Left lung (tissue), 10 donors: Measurements from ENCODE around the gene U2AF1L4. TPM values are rescaled to one million over a fixed set of nuclear protein-coding genes. Genes with fewer than 3 reads are reported as not detected.

Experiments
- ATAC-seq: fragments of 200-7000 bp; cut with Tn5 transposase; one replicate; pipeline ENCODE4 v1.9.1; 2020; ENCODE audit warnings: moderate library complexity
- DNase-seq, 4 donors: peaks; one replicate each; pipeline ENCODE4 v3.0.0-alpha.2; 2013 to 2020
- H3K27ac ChIP-seq, 2 donors: fragments of 200-600 bp; sonication (generic) in 1 of 2; one replicate each; pipeline versions ENCODE4 v1.5.0 to v1.8.0; 2020 to 2021
- H3K27me3 ChIP-seq, 2 donors: fragments of 200-600 bp; sonication (generic) in 1 of 2; one replicate each; pipeline versions ENCODE4 v1.5.0 to v1.8.0; 2020 to 2021
- H3K36me3 ChIP-seq, 2 donors: fragments of 200-600 bp; sonication (generic) in 1 of 2; one replicate each; pipeline versions ENCODE4 v1.5.0 to v1.8.0; 2020 to 2021
- H3K4me1 ChIP-seq, 2 donors: fragments of 200-600 bp; one replicate each; pipeline ENCODE4 v1.8.0; 2021
- H3K4me3 ChIP-seq, 2 donors: fragments of 200-600 bp; sonication (generic) in 1 of 2; one replicate each; pipeline versions ENCODE4 v1.5.0 to v1.8.0; 2020 to 2021; ENCODE audit warnings: mild to moderate bottlenecking in 1 of 2
- H3K9me3 ChIP-seq, 2 donors: fragments of 200-600 bp; sonication (generic) in 1 of 2; one replicate each; pipeline versions ENCODE4 v1.5.0 to v1.8.0; 2020 to 2021
- intact Hi-C, 2 donors: fragments of 100-400 bp; cut with DNase I; formaldehyde crosslinking; loops; one replicate each; pipeline versions ENCODE4 v1.11.2 to v1.14.2; 2022
- polyA plus RNA-seq, 6 donors: library from polyadenylated mRNA; unstranded; fragments of 120-200 nt; gene quantifications; one replicate each; pipeline ENCODE4 v1.2.1, GENCODE V29; 2013; ENCODE audit not compliant: insufficient read length in 6 of 6
- total RNA-seq, 2 donors: library from RNA; stranded (reverse); fragmentation: NEBNext Ultra II Directional; extraction: Animal tissue kit (Norgen Biotek cat#: 25700); gene quantifications; one replicate each; pipeline ENCODE4 v1.2.1, GENCODE V29; 2021
- TF ChIP-seq, protein P1 (sequence below), 2 donors: fragments of 200-600 bp; sonication (generic) in 1 of 2; IDR thresholded peaks; one replicate each; pipeline versions ENCODE4 v1.5.0 to v1.8.0; 2021; ENCODE audit warnings: antibody characterized with exemption in 2 of 2
- donor health status: DM: no; HTN: yes; CAD: no.
- donor health status: DM: no; HTN: no; CAD: no.

The U2AF1L4 gene
- total and polyA plus RNA-seq, 8 donors: 15.2 to 20.5 (median 16.5) TPM

DNA sequence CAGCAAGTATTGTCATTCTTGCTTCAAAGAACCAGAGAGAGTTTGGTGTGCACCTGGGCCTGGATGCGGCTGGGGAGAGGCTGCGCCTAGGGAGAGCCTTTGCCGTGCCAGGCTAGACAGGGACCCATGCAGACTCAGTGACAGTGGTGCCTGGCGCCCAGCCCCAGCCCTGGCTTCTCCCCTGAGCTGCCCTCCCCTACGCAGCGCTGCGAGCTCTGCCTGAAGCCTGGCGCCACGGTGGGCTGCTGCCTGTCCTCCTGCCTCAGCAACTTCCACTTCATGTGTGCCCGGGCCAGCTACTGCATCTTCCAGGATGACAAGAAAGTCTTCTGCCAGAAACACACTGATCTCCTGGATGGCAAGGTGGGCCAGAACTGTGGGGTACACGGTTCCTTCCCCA is 15.5 kb downstream of the U2AF1L4 start:
- no peak overlapping the region for H3K4me3 ChIP-seq
- no peaks in the 10 kb centered on the region for H3K27me3 ChIP-seq
- ATAC-seq (no peak), DNase-seq (no peak)
- no peaks in the 10 kb centered on the region for H3K4me1 ChIP-seq
- TF ChIP-seq, protein P1, sequence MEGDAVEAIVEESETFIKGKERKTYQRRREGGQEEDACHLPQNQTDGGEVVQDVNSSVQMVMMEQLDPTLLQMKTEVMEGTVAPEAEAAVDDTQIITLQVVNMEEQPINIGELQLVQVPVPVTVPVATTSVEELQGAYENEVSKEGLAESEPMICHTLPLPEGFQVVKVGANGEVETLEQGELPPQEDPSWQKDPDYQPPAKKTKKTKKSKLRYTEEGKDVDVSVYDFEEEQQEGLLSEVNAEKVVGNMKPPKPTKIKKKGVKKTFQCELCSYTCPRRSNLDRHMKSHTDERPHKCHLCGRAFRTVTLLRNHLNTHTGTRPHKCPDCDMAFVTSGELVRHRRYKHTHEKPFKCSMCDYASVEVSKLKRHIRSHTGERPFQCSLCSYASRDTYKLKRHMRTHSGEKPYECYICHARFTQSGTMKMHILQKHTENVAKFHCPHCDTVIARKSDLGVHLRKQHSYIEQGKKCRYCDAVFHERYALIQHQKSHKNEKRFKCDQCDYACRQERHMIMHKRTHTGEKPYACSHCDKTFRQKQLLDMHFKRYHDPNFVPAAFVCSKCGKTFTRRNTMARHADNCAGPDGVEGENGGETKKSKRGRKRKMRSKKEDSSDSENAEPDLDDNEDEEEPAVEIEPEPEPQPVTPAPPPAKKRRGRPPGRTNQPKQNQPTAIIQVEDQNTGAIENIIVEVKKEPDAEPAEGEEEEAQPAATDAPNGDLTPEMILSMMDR (IDR thresholded peaks at IDR 0.05): no peak
- peaks cover 0 to 100% of the 10 kb centered on the region in 2 donors for H3K36me3 ChIP-seq
- H3K9me3 ChIP-seq: no peaks in the 10 kb centered on the region
- intact Hi-C loops: no loop called here
- H3K27ac ChIP-seq: no peak overlapping the region

DNA sequence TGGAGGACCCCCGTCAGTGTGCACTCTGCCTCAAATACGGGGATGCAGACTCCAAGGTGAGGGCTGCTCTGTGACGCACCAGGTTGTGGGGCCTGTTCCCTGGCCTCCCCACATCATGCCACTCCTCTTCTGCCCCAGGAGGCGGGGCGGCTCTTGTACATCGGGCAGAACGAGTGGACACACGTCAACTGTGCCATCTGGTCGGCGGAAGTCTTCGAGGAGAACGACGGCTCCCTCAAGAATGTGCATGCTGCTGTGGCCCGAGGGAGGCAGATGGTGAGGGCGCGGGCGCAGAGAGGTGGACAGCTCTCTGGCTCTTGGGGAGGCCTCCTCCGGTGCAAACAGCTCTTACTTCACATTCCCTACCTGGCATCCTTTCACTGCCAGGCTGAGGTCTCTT is 16.2 kb downstream of the U2AF1L4 start:
- Histone ChIP-seq H3K4me1 (no peaks in the 10 kb centered on the region), H3K4me3 (no peak overlapping the region), H3K27me3 (no peaks in the 10 kb centered on the region), H3K27ac (no peak overlapping the region), H3K9me3 (no peaks in the 10 kb centered on the region), H3K36me3 (peaks cover 0 to 100% of the 10 kb centered on the region in 2 donors)
- DNase-seq: no peak
- no peak for ATAC-seq
- TF ChIP-seq, protein P1 (IDR thresholded peaks at IDR 0.05): no peak
- intact Hi-C loops: no loop called here

DNA sequence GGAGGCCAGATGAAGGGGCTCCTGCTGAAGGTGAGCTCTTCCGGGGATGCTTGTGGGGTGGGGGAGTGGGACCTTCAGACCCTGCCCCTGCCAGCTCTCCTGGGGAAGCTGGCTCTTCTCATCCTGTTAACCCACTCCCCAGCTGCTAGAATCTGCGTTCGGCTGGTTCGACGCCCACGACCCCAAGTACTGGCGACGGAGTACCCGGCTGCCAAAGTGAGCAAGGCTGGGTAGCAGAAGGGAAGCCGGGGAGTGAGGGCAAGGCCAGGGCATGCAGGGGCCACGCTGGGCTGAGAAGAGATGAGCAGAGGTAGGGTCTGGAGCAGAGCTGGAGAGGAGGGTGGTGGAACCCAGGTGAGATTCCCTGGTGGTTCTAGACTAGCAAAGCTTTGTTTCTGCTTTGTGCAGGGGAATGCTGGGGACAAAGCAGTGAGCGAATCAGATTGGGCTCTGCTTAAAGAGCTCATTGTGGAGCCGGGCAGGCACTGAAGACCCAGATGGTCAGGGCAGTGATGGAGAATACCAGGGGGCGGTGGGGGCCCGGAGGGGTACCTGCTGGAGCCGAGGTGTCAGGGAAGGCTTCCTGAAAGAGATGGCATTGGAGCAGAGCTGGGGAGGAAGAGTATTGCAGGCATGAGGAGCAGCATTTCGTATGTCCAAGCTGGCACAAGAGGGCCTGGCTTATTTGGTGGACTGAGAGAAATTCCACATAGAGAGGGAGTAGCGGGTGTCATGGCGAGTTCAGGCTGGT is 17.1 kb downstream of the U2AF1L4 start:
- Histone ChIP-seq H3K27me3 (no peaks in the 10 kb centered on the region), H3K36me3 (peaks cover 0 to 100% of the 10 kb centered on the region in 2 donors), H3K4me1 (no peaks in the 10 kb centered on the region), H3K4me3 (no peak overlapping the region), H3K9me3 (no peaks in the 10 kb centered on the region), H3K27ac (no peak overlapping the region)
- intact Hi-C loops: no loop called here
- ATAC-seq (no peak), DNase-seq (no peak)
- TF ChIP-seq, protein P1 (IDR thresholded peaks at IDR 0.05): no peak

DNA sequence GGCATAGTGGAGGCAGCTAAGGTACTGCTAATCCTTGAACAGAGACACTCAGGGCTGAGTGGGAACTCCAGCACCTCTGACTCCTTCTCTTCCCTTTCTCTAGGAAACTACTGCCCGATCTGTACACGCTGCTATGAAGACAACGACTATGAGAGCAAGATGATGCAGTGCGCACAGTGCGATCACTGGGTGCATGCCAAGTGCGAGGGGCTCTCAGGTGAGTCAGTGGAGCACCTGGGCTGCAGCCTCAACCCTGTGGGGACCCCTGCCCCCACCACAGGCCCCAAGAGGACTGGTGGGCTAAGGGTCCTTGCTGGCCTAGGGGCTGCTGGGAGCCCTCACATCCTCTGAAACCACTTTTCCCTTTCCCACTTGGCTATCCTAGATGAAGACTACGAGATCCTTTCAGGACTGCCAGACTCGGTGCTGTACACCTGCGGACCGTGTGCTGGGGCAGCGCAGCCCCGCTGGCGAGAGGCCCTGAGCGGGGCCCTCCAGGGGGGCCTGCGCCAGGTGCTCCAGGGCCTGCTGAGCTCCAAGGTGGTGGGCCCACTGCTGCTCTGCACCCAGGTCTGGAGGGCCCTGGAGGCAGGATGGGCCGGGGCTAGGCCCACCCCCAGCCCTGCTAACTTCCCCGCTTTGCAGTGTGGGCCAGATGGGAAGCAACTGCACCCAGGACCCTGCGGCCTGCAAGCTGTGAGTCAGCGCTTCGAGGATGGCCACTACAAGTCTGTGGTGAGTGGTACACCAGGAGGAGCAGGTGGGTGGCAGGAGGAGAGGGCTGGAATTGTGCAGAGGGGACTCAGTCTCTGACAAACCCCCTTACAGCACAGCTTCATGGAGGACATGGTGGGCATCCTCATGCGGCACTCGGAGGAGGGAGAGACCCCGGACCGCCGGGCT is 17.9 kb downstream of the U2AF1L4 start:
- no peak for DNase-seq
- no peak for ATAC-seq
- TF ChIP-seq, protein P1 (IDR thresholded peaks at IDR 0.05): no peak
- Histone ChIP-seq H3K4me1 (no peaks in the 10 kb centered on the region), H3K9me3 (no peaks in the 10 kb centered on the region), H3K4me3 (no peak overlapping the region), H3K27me3 (no peaks in the 10 kb centered on the region), H3K27ac (no peak overlapping the region), H3K36me3 (peaks cover 0 to 100% of the 10 kb centered on the region in 2 donors)
- intact Hi-C loops: no loop called here
